Fibroblast of lung (primary cell): ENCODE data around the gene TRIM47. TPM values are rescaled to one million over a fixed set of nuclear protein-coding genes. Genes with fewer than 3 reads are reported as not detected.

Source experiments
- DNase-seq, 2 donors: peaks; one replicate each; pipeline versions ENCODE4 v3.0.0 to v3.0.0-alpha.2; 2010; ENCODE audit warnings: low read depth in 2 of 2
- H2AFZ ChIP-seq: 2 replicates; pipeline ENCODE4 v1.5.1; 2012; ENCODE audit warnings: low read length, control low read depth, inconsistent platforms
- H3K27ac ChIP-seq: 2 replicates; pipeline ENCODE4 v1.5.1; 2011; ENCODE audit warnings: low read length, control low read depth; ENCODE audit not compliant: insufficient read depth
- H3K27me3 ChIP-seq: 2 replicates; pipeline ENCODE4 v1.5.1; 2011; ENCODE audit warnings: mild to moderate bottlenecking, low read length; ENCODE audit not compliant: control insufficient read depth, insufficient read depth
- H3K36me3 ChIP-seq: 2 replicates; pipeline ENCODE4 v1.5.1; 2011; ENCODE audit warnings: low read length; ENCODE audit not compliant: control insufficient read depth, insufficient read depth
- H3K4me1 ChIP-seq: 2 replicates; pipeline ENCODE4 v1.5.1; 2011; ENCODE audit warnings: low read length; ENCODE audit not compliant: control insufficient read depth, insufficient read depth; ENCODE audit errors: extremely low read depth
- H3K4me2 ChIP-seq: 2 replicates; pipeline ENCODE4 v1.5.1; 2011; ENCODE audit warnings: low read length, control low read depth; ENCODE audit not compliant: insufficient read depth; ENCODE audit errors: extremely low read depth
- H3K4me3 ChIP-seq, 4 experiments: fragments of 200-600 bp in 1 of 4; sonication (generic) in 1 of 4; replicated peaks in 1 of 4; 2 replicates each; pipeline ENCODE4 v1.5.1; 2011 to 2016; ENCODE audit warnings: low read length in 4 of 4, low read depth in 3 of 4, mild to moderate bottlenecking in 3 of 4, control low read depth in 2 of 4, inconsistent platforms in 1 of 4, mixed read lengths in 1 of 4; ENCODE audit not compliant: insufficient read depth in 1 of 4; ENCODE audit errors: control extremely low read depth in 1 of 4
- H3K79me2 ChIP-seq: 2 replicates; pipeline ENCODE4 v1.5.1; 2012; ENCODE audit warnings: mild to moderate bottlenecking, low read length, inconsistent platforms; ENCODE audit not compliant: control insufficient read depth, insufficient read depth
- H3K9ac ChIP-seq: 2 replicates; pipeline ENCODE4 v1.5.1; 2011; ENCODE audit warnings: mild to moderate bottlenecking, low read length, control low read depth; ENCODE audit not compliant: insufficient read depth
- H3K9me3 ChIP-seq: 2 replicates; pipeline ENCODE4 v1.5.1; 2012; ENCODE audit warnings: low read depth, low read length; ENCODE audit not compliant: control insufficient read depth, insufficient read depth
- H4K20me1 ChIP-seq: 2 replicates; pipeline ENCODE4 v1.5.1; 2011; ENCODE audit warnings: low read length; ENCODE audit not compliant: control insufficient read depth, insufficient read depth; ENCODE audit errors: extremely low read depth
- EZH2 ChIP-seq: IDR thresholded peaks from 2 replicates; pipeline ENCODE4 v1.5.1; 2012; ENCODE audit warnings: low read length, control low read depth, mild to moderate bottlenecking; ENCODE audit errors: missing control alignments
- polyA plus RNA-seq, 2 donors: library from polyadenylated mRNA; depleted of rRNA in 1 of 2; stranded (reverse) in 1 of 2; unstranded in 1 of 2; fragments of >200 nt; gene quantifications; 2 replicates each; pipeline ENCODE4 v1.2.1, GENCODE V29; 2011 to 2012; ENCODE audit warnings: missing spikeins in 1 of 2
- total RNA-seq: library from RNA; depleted of rRNA; stranded (reverse); fragments of >200 nt; gene quantifications from 2 replicates; pipeline ENCODE4 v1.2.1, GENCODE V29; 2014
- TF ChIP-seq, protein P1 (sequence below), 2 donors: IDR thresholded peaks in 1 of 2; conservative IDR thresholded peaks in 1 of 2; 1 replicate in 1 of 2; 2 replicates in 1 of 2; pipeline ENCODE4 v1.5.1; 2011 to 2012; ENCODE audit warnings: low read length in 2 of 2, control low read depth in 1 of 2, inconsistent platforms in 1 of 2, low read depth in 1 of 2, mild to moderate bottlenecking in 1 of 2

TRIM47 gene
- total and polyA plus RNA-seq, 2 donors (not counting 1 experiment from before 2014, with no cell fraction given), result 2.2 to 16.0 TPM

DNA sequence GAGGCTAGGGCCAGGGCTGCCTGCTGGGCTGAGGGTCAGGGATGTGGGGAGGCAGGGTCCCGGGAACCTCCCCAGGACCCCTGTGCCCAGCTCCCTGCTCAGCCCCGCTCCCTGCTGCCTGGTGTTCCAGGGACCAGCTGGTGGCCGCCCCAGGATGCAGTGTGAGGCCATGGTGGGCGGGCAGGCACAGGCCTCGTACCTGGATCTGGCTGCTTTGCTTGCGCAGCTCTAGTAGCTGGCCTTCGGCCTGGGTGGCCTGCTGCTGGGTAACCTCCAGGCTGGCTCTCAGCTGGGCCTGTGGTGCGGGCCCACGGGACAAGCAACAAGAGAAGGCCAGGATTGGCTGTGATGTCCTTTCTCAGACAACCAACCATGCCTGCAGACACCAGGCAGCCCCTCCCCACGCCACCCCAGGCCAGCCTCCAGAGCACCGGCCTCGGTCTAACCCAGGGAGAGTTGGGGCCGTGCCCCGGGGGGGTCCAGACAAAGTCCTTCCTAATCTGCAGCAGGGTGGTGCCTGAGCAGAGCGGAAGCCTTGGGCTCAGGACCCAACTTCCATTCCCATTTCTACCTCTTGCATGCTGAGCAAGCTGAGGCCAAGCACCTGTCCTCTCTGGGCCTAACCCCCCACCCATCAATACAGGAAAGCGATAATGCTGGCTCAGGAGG lies 14.3 kb upstream of the TRIM47 start:
- H3K4me3 ChIP-seq, result no peak overlapping the region
- DNase-seq, result no peak

DNA sequence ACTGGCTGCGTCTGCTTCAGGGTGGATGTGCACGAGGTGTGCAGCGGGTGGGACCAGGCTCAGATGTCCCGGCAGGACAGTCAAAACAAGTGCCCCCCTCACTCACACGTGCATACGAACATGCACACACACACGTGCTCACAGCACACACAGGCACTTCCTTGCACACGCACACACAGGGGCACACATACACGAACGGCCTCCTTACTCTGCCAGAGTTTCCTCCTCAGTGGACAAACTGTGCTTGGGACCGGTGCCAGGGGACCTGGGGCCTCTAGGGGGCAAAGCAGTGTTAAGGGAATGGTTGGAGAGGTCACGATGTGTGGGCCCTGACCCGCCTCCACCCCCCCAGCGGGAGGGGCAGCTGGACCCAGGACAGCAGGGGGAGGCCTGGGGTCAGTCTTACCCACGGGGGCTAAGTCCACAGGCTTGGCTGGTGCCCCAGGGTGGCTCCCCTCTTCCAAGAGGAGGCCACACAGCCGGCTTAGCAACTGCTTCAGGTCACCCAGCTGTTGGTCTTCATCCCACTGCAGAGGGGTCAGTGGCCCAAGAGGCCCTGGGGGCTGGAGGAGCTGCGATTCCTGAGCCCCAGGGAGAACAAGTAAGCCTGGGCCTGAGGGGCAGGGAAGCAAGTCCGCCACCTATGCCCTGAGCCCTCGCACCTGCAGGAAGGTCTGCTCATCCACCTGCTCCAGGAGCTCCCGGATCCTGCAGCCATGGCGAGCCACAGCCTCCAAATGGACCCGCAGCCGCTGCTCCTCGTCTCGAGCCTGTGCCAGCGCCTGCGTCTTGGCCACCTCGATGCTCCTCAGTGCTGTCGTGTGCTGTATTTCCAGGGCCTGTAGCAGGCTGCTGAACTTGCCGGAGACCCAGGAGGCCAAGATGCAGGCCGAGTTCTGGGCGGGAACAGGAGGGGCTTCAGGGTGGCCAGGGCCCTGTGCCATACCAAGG lies 13.5 kb upstream of the TRIM47 start:
- Histone ChIP-seq H2AFZ (no peak overlapping the region), H3K9me3 (no peaks in the 10 kb centered on the region), H4K20me1 (peaks cover 2% of the 10 kb centered on the region), H3K27ac (no peak overlapping the region), H3K79me2 (peaks cover 12% of the 10 kb centered on the region), H3K27me3 (no peaks in the 10 kb centered on the region), H3K9ac (no peak overlapping the region), H3K4me2 (no peak overlapping the region), H3K36me3 (peaks cover 11% of the 10 kb centered on the region), H3K4me1 (peaks cover 7% of the 10 kb centered on the region), H3K4me3 (no peak overlapping the region)
- TF ChIP-seq, protein P1, sequence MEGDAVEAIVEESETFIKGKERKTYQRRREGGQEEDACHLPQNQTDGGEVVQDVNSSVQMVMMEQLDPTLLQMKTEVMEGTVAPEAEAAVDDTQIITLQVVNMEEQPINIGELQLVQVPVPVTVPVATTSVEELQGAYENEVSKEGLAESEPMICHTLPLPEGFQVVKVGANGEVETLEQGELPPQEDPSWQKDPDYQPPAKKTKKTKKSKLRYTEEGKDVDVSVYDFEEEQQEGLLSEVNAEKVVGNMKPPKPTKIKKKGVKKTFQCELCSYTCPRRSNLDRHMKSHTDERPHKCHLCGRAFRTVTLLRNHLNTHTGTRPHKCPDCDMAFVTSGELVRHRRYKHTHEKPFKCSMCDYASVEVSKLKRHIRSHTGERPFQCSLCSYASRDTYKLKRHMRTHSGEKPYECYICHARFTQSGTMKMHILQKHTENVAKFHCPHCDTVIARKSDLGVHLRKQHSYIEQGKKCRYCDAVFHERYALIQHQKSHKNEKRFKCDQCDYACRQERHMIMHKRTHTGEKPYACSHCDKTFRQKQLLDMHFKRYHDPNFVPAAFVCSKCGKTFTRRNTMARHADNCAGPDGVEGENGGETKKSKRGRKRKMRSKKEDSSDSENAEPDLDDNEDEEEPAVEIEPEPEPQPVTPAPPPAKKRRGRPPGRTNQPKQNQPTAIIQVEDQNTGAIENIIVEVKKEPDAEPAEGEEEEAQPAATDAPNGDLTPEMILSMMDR (conservative IDR thresholded peaks at IDR 0.05 in 1 of 2, IDR thresholded peaks at IDR 0.05 in 1 of 2; ENCODE audit: low read depth in 1 of 2, low read length in 2 of 2), result no peak
- TF ChIP-seq EZH2, result no peak
- DNase-seq, result no peak

More for the DNA sequence above, 14.3 kb upstream of the TRIM47 start:
- peaks cover 12% of the 10 kb centered on the region for H3K79me2 ChIP-seq
- peaks cover 7% of the 10 kb centered on the region for H3K4me1 ChIP-seq
- no peak overlapping the region for H3K9ac ChIP-seq
- H3K27me3 ChIP-seq, result no peaks in the 10 kb centered on the region
- H3K27ac ChIP-seq, result no peak overlapping the region
- no peak overlapping the region for H2AFZ ChIP-seq
- peaks cover 2% of the 10 kb centered on the region for H4K20me1 ChIP-seq
- H3K9me3 ChIP-seq, result no peaks in the 10 kb centered on the region
- TF ChIP-seq, protein P1 (conservative IDR thresholded peaks at IDR 0.05 in 1 of 2, IDR thresholded peaks at IDR 0.05 in 1 of 2; ENCODE audit: low read depth in 1 of 2, low read length in 2 of 2), result no peak
- TF ChIP-seq EZH2, result no peak
- no peak overlapping the region for H3K4me2 ChIP-seq
- peaks cover 11% of the 10 kb centered on the region for H3K36me3 ChIP-seq

DNA sequence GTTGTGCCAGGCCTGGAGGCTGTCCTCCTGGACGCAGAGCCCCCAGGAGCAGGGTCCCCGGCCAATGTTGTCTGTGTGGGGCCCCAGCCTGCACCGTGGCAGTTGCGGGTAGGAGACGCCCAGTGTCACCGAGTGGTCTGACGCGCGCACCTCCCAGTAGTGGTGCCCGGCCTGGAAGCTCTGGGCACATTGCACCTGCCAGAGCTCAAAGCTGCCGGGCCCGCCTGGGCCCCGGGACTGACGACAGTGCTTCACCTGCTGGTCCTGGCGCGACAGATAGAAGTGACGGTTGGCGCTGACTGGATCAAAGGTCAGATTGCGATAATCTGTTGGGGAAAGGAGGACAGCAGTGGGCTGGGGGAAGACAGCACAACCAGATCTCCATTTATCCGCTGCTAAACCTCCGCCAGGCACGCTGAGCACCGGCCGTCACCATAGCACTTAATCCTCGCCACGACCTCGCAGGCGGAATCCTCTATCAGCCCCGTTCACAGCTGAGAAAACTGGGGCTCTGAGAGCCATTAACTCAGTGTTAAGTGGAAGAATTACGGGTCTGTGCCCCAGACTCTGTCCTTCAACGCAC lies 12.7 kb upstream of the TRIM47 start:
- DNase-seq, result no peak
- TF ChIP-seq EZH2, result no peak
- TF ChIP-seq, protein P1 (conservative IDR thresholded peaks at IDR 0.05 in 1 of 2, IDR thresholded peaks at IDR 0.05 in 1 of 2; ENCODE audit: low read depth in 1 of 2, low read length in 2 of 2), result no peak
- Histone ChIP-seq H3K4me2 (no peak overlapping the region), H3K9me3 (no peaks in the 10 kb centered on the region), H3K79me2 (peaks cover 12% of the 10 kb centered on the region), H3K36me3 (peaks cover 11% of the 10 kb centered on the region), H3K27ac (no peak overlapping the region), H3K4me3 (no peak overlapping the region), H3K9ac (no peak overlapping the region), H2AFZ (no peak overlapping the region), H4K20me1 (peaks cover 2% of the 10 kb centered on the region), H3K27me3 (no peaks in the 10 kb centered on the region), H3K4me1 (peaks cover 7% of the 10 kb centered on the region)
